Liver (tissue), 9 donors: Measurements from ENCODE around the gene OR5P2. TPM values are rescaled to one million over a fixed set of nuclear protein-coding genes. Genes with fewer than 3 reads are reported as not detected.
"Not testable (repeated sequence)": the region's sequence is repeated elsewhere in the genome, so short reads cannot be mapped to it uniquely, and the experiment has no call there.

Experiments
- DNase-seq: peaks from one replicate; pipeline ENCODE4 v3.0.0-alpha.2; 2017; ENCODE audit warnings: low spot score
- H3K27ac ChIP-seq, 2 donors: one replicate each; pipeline ENCODE4 v1.7.0; 2013; ENCODE audit warnings: inconsistent platforms in 2 of 2, low read length in 2 of 2, control low read depth in 1 of 2, low read depth in 1 of 2, mild to moderate bottlenecking in 1 of 2
- H3K27me3 ChIP-seq, 4 donors: one replicate each; pipeline versions ENCODE4 v1.6.1 to v1.7.0; 2013; ENCODE audit warnings: low read length in 3 of 4, inconsistent platforms in 1 of 4, mild to moderate bottlenecking in 1 of 4, moderate library complexity in 1 of 4; ENCODE audit not compliant: control insufficient read depth in 4 of 4, insufficient read depth in 4 of 4
- H3K36me3 ChIP-seq, 4 donors: one replicate each; pipeline versions ENCODE4 v1.6.1 to v1.7.0; 2013; ENCODE audit warnings: low read length in 3 of 4, mild to moderate bottlenecking in 3 of 4, low read depth in 1 of 4, moderate library complexity in 1 of 4; ENCODE audit not compliant: control insufficient read depth in 4 of 4, insufficient read depth in 3 of 4
- H3K4me1 ChIP-seq, 4 donors: one replicate each; pipeline versions ENCODE4 v1.6.1 to v1.7.0; 2013; ENCODE audit warnings: low read length in 3 of 4, mild to moderate bottlenecking in 3 of 4, moderate library complexity in 1 of 4; ENCODE audit not compliant: control insufficient read depth in 4 of 4, insufficient read depth in 4 of 4
- H3K4me3 ChIP-seq, 3 donors: one replicate each; pipeline versions ENCODE4 v1.6.1 to v1.7.0; 2013; ENCODE audit warnings: low read length in 3 of 3, control low read depth in 1 of 3, low read depth in 1 of 3, mild to moderate bottlenecking in 1 of 3
- H3K9ac ChIP-seq, 2 donors: one replicate each; pipeline ENCODE4 v1.7.0; 2013; ENCODE audit warnings: low read length in 2 of 2, mild to moderate bottlenecking in 2 of 2, moderate library complexity in 2 of 2, control low read depth in 1 of 2, low read depth in 1 of 2
- H3K9me3 ChIP-seq, 4 donors: one replicate each; pipeline versions ENCODE4 v1.6.1 to v1.7.0; 2013; ENCODE audit warnings: low read length in 3 of 4; ENCODE audit not compliant: control insufficient read depth in 4 of 4
- EGR1 ChIP-seq, 2 donors: IDR thresholded peaks; 2 replicates each; pipeline ENCODE4 v1.6.1; 2016 to 2018; ENCODE audit warnings: antibody characterized with exemption in 2 of 2, low read depth in 2 of 2
- FOXA1 ChIP-seq: IDR thresholded peaks from 2 replicates; pipeline ENCODE4 v1.6.1; 2016; ENCODE audit warnings: antibody characterized with exemption
- FOXA2 ChIP-seq: IDR thresholded peaks from 2 replicates; pipeline ENCODE4 v1.6.1; 2016; ENCODE audit warnings: antibody characterized with exemption
- HNF4G ChIP-seq: IDR thresholded peaks from 2 replicates; pipeline ENCODE4 v1.6.1; 2016; ENCODE audit warnings: antibody characterized with exemption
- JUND ChIP-seq, 2 donors: IDR thresholded peaks; 2 replicates each; pipeline ENCODE4 v1.6.1; 2016; ENCODE audit warnings: antibody characterized with exemption in 2 of 2
- NR2F2 ChIP-seq: IDR thresholded peaks from 2 replicates; pipeline ENCODE4 v1.6.1; 2016; ENCODE audit warnings: antibody characterized with exemption
- RAD21 ChIP-seq, 2 donors: IDR thresholded peaks; 2 replicates each; pipeline ENCODE4 v1.6.1; 2016; ENCODE audit warnings: antibody characterized with exemption in 2 of 2, mild to moderate bottlenecking in 2 of 2
- SP1 ChIP-seq: IDR thresholded peaks from 2 replicates; pipeline ENCODE4 v1.6.1; 2018; ENCODE audit warnings: antibody characterized with exemption, mild to moderate bottlenecking
- TAF1 ChIP-seq: conservative IDR thresholded peaks from 2 replicates; pipeline ENCODE4 v1.6.1; 2016; ENCODE audit warnings: antibody characterized with exemption, mild to moderate bottlenecking
- YY1 ChIP-seq: IDR thresholded peaks from 2 replicates; pipeline ENCODE4 v1.6.1; 2016; ENCODE audit warnings: antibody characterized with exemption, mild to moderate bottlenecking
- WGBS: extraction: QIAGEN DNeasy Blood & Tissue Kit; methylation state at CpG from one replicate; pipeline ENCODE4 v1.1.7; 2013; 5-methylcytosine and 5-hydroxymethylcytosine counted together
- polyA plus RNA-seq, 2 donors: library from polyadenylated mRNA; stranded (reverse) in 1 of 2; unstranded in 1 of 2; fragments of 200-250 nt in 1 of 2; fragments of >200 nt in 1 of 2; fragmentation: Nextera tagmentation in 1 of 2; extraction: Ambion mirVana in 1 of 2; gene quantifications; one replicate each; pipeline versions ENCODE4 v1.2.1 to v1.2.3, GENCODE V29; 2013 to 2015
- total RNA-seq, 2 donors: library from RNA; depleted of rRNA; stranded (reverse); fragments of >200 nt; gene quantifications; one replicate each; pipeline ENCODE4 v1.2.3, GENCODE V29; 2014
- TF ChIP-seq, protein P1 (sequence below): fragments of 150-350 bp; IDR thresholded peaks from 2 replicates; pipeline ENCODE4 v1.5.1; 2017; ENCODE audit warnings: improper control_type of control experiment, low read depth, low read length; ENCODE audit not compliant: missing input control
- TF ChIP-seq, protein P2 (sequence below): IDR thresholded peaks from 2 replicates; pipeline ENCODE4 v1.6.1; 2016; ENCODE audit warnings: antibody characterized with exemption
- donor health status: healthy.
- donor health status: healthy.
- donor health status: healthy.
- donor health status: healthy.
- donor health status: healthy.

Gene OR5P2
- total and polyA plus RNA-seq, 4 donors, result not detected

DNA sequence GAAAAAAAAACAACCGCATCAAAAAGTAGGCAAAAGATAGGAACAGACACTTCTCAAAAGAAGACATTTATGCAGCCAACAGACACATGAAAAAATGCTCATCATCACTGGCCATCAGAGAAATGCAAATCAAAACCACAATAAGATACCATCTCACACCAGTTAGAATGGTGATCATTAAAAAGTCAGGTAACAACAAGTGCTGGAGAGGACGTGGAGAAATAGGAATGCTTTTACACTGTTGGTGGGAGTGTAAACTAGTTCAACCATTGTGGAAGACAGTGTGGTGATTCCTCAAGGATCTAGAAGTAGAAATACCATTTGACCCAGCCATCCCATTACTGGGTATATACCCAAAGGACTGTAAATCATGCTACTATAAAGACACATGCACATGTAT, 18.2 kb upstream of the OR5P2 start:
- not testable (repeated sequence) for H3K9me3 ChIP-seq, H3K4me3 ChIP-seq, H3K4me1 ChIP-seq, H3K27me3 ChIP-seq, H3K27ac ChIP-seq, DNase-seq, H3K9ac ChIP-seq, H3K36me3 ChIP-seq
- WGBS, result 79% methylated on average over 2 of the region's 2 CpGs

DNA sequence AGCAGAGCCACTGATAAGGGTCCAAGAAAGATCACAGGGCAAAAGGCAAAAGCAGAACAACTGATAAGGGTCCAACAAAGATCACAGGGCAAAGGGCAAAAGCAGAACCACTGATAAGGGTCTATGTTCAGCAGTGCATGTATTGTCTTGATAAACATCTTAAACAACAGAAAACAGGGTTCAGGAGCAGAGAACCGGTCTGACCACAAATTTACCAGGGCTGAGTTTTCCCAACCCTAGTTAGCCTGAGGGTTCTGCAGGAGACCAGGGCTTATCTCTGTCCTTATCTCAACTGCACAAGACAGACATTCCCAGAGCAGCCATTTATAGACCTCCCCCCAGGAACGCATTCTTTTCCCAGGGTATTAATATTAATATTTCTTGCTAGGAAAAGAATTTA, 13.6 kb upstream of the OR5P2 start:
- WGBS, result 66% methylated on average over 2 of the region's 2 CpGs
- H3K4me3 ChIP-seq, H3K4me1 ChIP-seq, H3K27ac ChIP-seq, DNase-seq, H3K27me3 ChIP-seq, H3K36me3 ChIP-seq, H3K9ac ChIP-seq: not testable (repeated sequence)
- peaks cover 1 to 17% (median 6%) of the 10 kb centered on the region in 4 donors for H3K9me3 ChIP-seq

DNA sequence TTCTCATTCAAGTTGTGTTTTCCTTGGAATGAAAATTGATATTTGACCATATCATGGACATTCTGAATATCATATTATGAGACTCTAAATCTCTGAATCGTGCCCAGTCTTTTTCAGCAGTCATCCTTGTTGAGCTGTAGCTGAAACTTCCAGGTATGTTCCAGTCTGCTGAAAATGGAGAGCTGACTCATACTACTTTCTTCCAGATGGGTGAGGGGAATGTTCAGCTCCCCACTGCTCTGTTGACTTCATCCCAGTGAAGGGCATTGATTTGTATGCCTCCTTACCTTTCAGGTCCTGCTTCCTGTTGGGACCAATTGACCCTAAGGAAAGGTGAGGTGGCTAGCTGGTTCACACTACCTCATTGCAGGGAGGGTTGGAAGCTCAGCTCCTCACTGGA, 3.5 kb downstream of the OR5P2 start:
- Histone ChIP-seq H3K9ac (no peak overlapping the region), H3K36me3 (no peaks in the 10 kb centered on the region), H3K4me1 (no peaks in the 10 kb centered on the region), H3K27ac (no peak overlapping the region), H3K27me3 (no peaks in the 10 kb centered on the region), H3K9me3 (peaks cover 0 to 5% (median 0%) of the 10 kb centered on the region in 4 donors), H3K4me3 (no peak overlapping the region)
- TF ChIP-seq HNF4G, result no peak
- TF ChIP-seq, protein P1, sequence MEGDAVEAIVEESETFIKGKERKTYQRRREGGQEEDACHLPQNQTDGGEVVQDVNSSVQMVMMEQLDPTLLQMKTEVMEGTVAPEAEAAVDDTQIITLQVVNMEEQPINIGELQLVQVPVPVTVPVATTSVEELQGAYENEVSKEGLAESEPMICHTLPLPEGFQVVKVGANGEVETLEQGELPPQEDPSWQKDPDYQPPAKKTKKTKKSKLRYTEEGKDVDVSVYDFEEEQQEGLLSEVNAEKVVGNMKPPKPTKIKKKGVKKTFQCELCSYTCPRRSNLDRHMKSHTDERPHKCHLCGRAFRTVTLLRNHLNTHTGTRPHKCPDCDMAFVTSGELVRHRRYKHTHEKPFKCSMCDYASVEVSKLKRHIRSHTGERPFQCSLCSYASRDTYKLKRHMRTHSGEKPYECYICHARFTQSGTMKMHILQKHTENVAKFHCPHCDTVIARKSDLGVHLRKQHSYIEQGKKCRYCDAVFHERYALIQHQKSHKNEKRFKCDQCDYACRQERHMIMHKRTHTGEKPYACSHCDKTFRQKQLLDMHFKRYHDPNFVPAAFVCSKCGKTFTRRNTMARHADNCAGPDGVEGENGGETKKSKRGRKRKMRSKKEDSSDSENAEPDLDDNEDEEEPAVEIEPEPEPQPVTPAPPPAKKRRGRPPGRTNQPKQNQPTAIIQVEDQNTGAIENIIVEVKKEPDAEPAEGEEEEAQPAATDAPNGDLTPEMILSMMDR, result no peak
- no peak for TF ChIP-seq NR2F2
- TF ChIP-seq EGR1 (IDR thresholded peaks at IDR 0.05; ENCODE audit: low read depth in 2 of 2), result no peak
- TF ChIP-seq, protein P2, sequence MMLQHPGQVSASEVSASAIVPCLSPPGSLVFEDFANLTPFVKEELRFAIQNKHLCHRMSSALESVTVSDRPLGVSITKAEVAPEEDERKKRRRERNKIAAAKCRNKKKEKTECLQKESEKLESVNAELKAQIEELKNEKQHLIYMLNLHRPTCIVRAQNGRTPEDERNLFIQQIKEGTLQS, result no peak
- TF ChIP-seq JUND (IDR thresholded peaks at IDR 0.05), result no peak
- TF ChIP-seq RAD21 (IDR thresholded peaks at IDR 0.05), result no peak
- TF ChIP-seq SP1, result no peak
- no peak for TF ChIP-seq YY1
- TF ChIP-seq FOXA1, result no peak
- no peak for DNase-seq
- 12% methylated on average over 1 of the region's 1 CpG for WGBS

DNA sequence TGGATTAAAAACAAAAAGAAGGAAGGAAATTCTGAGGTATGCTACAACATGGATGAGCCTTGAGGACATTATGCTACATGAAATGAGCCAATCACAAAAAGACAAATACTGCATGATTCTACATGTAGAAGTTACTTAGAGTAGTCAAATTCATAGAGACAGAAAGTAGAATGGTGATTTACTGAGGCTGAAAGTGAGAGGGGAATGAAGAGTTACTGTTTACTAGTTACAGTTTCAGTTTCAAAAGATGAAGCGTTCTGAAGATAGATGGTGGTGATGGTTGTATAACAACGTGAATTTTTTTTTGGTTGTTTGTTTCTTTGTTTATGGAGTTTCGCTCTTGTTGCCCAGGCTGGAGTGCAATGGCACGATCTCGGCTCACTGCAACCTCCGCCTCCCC, 9.5 kb downstream of the OR5P2 start:
- no peaks in the 10 kb centered on the region for H3K27me3 ChIP-seq
- no peak overlapping the region for H3K4me3 ChIP-seq
- 79% methylated on average over 6 of the region's 6 CpGs for WGBS
- H3K9me3 ChIP-seq, result peaks cover 0 to 2% (median 0%) of the 10 kb centered on the region in 4 donors
- no peak overlapping the region for H3K9ac ChIP-seq
- H3K27ac ChIP-seq, result no peak overlapping the region
- no peaks in the 10 kb centered on the region for H3K4me1 ChIP-seq
- TF ChIP-seq, protein P2, result no peak
- TF ChIP-seq, protein P1, result no peak
- TF ChIP-seq FOXA2 (no peak), YY1 (no peak), TAF1 (no peak)
- no peak for DNase-seq
- no peaks in the 10 kb centered on the region for H3K36me3 ChIP-seq
